BE2C (cell line): ENCODE data around the gene TMEM132E.

Experiments used
- DNase-seq: peaks from one replicate; pipeline ENCODE4 v3.0.0-alpha.2; 2020
- H3K27me3 ChIP-seq: fragments of 250-450 bp; sonication (Bioruptor Pico); 2 replicates; pipeline ENCODE4 v1.5.1; 2020; ENCODE audit warnings: mild to moderate bottlenecking
- H3K36me3 ChIP-seq: fragments of 250-450 bp; sonication (Bioruptor Pico); 2 replicates; pipeline ENCODE4 v1.5.1; 2020; ENCODE audit warnings: mild to moderate bottlenecking
- H3K4me1 ChIP-seq: fragments of 250-450 bp; sonication (Bioruptor Pico); 2 replicates; pipeline ENCODE4 v1.5.1; 2020
- H3K4me3 ChIP-seq: 2 replicates; pipeline ENCODE4 v1.5.1; 2011; ENCODE audit warnings: low read depth, low read length
- H3K9me3 ChIP-seq: fragments of 250-450 bp; sonication (Bioruptor Pico); 2 replicates; pipeline ENCODE4 v1.5.1; 2020
- TF ChIP-seq, protein P1 (sequence below): IDR thresholded peaks from 2 replicates; pipeline ENCODE4 v1.5.1; 2012; ENCODE audit warnings: mild to moderate bottlenecking, low read depth, low read length

TMEM132E gene

DNA sequence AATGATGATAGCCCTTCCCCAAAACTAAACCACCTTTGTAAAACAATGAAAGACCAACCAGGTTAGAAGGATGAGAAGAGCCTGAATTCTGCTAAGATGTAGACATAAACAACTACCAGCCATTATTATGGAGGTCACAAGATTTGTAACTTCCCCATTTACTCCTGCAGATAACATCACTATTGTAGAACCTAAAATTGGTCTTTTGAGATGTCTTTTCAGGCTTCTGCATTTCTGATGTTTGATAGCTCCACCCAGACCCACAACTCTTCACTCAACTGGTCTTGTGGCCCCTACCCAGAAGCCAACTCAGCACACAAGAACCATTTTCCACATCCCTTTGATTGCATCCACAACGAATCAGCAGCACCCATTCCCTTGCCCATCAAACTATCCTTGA lies 100.8 kb downstream of the TMEM132E start:
- Histone ChIP-seq H3K9me3 (no peaks in the 10 kb centered on the region), H3K36me3 (no peaks in the 10 kb centered on the region), H3K27me3 (no peaks in the 10 kb centered on the region), H3K4me3 (no peak overlapping the region), H3K4me1 (no peaks in the 10 kb centered on the region; the same call in 1 of the 2 replicates)
- no peak for DNase-seq
- TF ChIP-seq, protein P1, sequence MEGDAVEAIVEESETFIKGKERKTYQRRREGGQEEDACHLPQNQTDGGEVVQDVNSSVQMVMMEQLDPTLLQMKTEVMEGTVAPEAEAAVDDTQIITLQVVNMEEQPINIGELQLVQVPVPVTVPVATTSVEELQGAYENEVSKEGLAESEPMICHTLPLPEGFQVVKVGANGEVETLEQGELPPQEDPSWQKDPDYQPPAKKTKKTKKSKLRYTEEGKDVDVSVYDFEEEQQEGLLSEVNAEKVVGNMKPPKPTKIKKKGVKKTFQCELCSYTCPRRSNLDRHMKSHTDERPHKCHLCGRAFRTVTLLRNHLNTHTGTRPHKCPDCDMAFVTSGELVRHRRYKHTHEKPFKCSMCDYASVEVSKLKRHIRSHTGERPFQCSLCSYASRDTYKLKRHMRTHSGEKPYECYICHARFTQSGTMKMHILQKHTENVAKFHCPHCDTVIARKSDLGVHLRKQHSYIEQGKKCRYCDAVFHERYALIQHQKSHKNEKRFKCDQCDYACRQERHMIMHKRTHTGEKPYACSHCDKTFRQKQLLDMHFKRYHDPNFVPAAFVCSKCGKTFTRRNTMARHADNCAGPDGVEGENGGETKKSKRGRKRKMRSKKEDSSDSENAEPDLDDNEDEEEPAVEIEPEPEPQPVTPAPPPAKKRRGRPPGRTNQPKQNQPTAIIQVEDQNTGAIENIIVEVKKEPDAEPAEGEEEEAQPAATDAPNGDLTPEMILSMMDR: no peak

DNA sequence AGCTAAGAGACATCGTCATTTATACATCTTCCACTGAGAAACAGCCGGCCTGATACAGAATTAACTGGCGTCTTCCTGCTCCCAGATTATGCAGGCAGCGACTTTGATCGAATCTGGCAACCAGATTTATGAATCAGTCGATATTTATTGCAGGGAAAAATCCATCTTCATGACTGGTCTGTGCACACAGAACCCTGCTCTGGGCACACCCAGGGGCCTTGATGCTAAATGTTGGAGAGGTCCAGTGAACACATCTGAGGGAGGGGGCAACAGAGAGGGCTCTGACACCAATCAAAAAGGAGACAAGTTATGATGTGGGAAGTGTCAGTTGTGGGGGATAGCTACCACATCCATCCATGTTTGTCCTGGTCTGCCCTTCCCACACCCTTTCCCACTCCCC lies 102.9 kb downstream of the TMEM132E start:
- Histone ChIP-seq H3K27me3 (no peaks in the 10 kb centered on the region), H3K4me1 (peaks cover 8% of the 10 kb centered on the region), H3K36me3 (no peaks in the 10 kb centered on the region), H3K4me3 (no peak overlapping the region), H3K9me3 (no peaks in the 10 kb centered on the region)
- no peak for DNase-seq
- TF ChIP-seq, protein P1: no peak

DNA sequence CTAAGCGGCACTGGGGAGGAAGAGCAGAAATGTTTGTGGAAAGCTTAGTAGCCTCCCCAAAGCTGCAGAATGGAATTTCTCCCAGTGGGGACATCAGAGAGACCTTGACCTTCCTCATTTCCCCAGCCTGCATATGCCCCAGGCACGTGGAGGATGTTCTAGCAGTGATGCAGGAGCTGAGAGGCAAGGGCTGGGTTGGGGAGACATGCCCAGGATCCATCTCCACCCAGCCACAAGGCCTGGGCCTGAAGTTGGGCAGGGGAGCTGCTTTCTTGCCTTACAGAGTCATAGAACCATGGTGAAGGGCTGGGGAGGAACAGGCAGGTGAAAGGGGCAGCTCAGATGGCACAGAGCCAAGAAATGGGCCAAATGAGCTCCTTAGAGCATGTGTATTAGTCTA lies 104.0 kb downstream of the TMEM132E start:
- H3K4me3 ChIP-seq: no peak overlapping the region
- H3K4me1 ChIP-seq: peaks cover 11% of the 10 kb centered on the region
- TF ChIP-seq, protein P1: no peak
- H3K36me3 ChIP-seq: no peaks in the 10 kb centered on the region
- no peaks in the 10 kb centered on the region for H3K9me3 ChIP-seq
- DNase-seq: no peak
- no peaks in the 10 kb centered on the region for H3K27me3 ChIP-seq
